IMR-90 (cell line): Measurements from ENCODE around the gene PRKCA. TPM values are rescaled to one million over a fixed set of nuclear protein-coding genes. Genes with fewer than 3 reads are reported as not detected.
A peak's percentile ranks its signal among the peaks of the same experiment; 100 is the strongest.

Experiments
- ATAC-seq: fragments of 200-7000 bp; cut with Tn5 transposase; 2 replicates; pipeline ENCODE4 v1.9.1; 2020; ENCODE audit warnings: low read depth, mild to moderate bottlenecking, moderate library complexity
- BruUV-seq: library from RNA; stranded (reverse); fragments of 400-500 nt; replicated peaks from 2 replicates; lab custom pipeline; 2021; lab: Mats Ljungman, UMichigan
- CTCF ChIA-PET: fragments of 300-600 bp; formaldehyde crosslinking; extraction: SDS; loops from one replicate; lab custom pipeline; 2021; ENCODE audit warnings: antibody characterized with exemption; lab: Yijun Ruan, JAX
- POLR2A ChIA-PET: fragments of 300-600 bp; sonication (Branson Sonifier 250); formaldehyde crosslinking; loops from one replicate; lab custom pipeline; 2022; ENCODE audit warnings: antibody characterized with exemption; ENCODE audit not compliant: unreplicated experiment; lab: Charles Lee
- DNase-seq: peaks from one replicate; pipeline ENCODE4 v3.0.0; 2013
- H2AFZ ChIP-seq: replicated peaks from 2 replicates; pipeline ENCODE3; 2013; ENCODE audit warnings: low read length, mild to moderate bottlenecking; ENCODE audit not compliant: poor library complexity
- H2AK5ac ChIP-seq: 2 replicates; pipeline ENCODE4 v1.6.1; 2013; ENCODE audit warnings: low read depth, low read length, inconsistent platforms
- H2AK9ac ChIP-seq: replicated peaks from 2 replicates; pipeline ENCODE3; 2013; ENCODE audit warnings: mild to moderate bottlenecking, low read depth, low read length, moderate library complexity; ENCODE audit not compliant: poor library complexity
- H2BK120ac ChIP-seq: 2 replicates; pipeline ENCODE4 v1.6.1; 2013; ENCODE audit warnings: low read depth, low read length, inconsistent platforms
- H2BK15ac ChIP-seq: 3 replicates; pipeline ENCODE4 v1.6.1; 2013; ENCODE audit warnings: low read depth, low read length, inconsistent platforms
- H2BK20ac ChIP-seq: 2 replicates; pipeline ENCODE4 v1.6.1; 2013; ENCODE audit warnings: low read depth, mild to moderate bottlenecking, inconsistent platforms, low read length, moderate library complexity
- H2BK5ac ChIP-seq: 2 replicates; pipeline ENCODE4 v1.6.1; 2013; ENCODE audit warnings: mild to moderate bottlenecking, low read depth, low read length, inconsistent platforms; ENCODE audit not compliant: poor library complexity, severe bottlenecking
- H3K14ac ChIP-seq: replicated peaks from 2 replicates; pipeline ENCODE4 v1.6.1; 2013; ENCODE audit warnings: low read depth, low read length, inconsistent platforms
- H3K18ac ChIP-seq: 2 replicates; pipeline ENCODE4 v1.6.1; 2013; ENCODE audit warnings: low read depth, low read length, control low read depth
- H3K23ac ChIP-seq: 2 replicates; pipeline ENCODE4 v1.6.1; 2013; ENCODE audit warnings: low read depth, low read length, inconsistent platforms
- H3K27ac ChIP-seq: 2 replicates; pipeline ENCODE4 v1.5.1; 2013; ENCODE audit warnings: mild to moderate bottlenecking, control low read depth, low read length; ENCODE audit not compliant: insufficient read depth
- H3K27me3 ChIP-seq: 2 replicates; pipeline ENCODE4 v1.6.1; 2013; ENCODE audit warnings: low read length; ENCODE audit not compliant: control insufficient read depth, insufficient read depth
- H3K36me3 ChIP-seq: 2 replicates; pipeline ENCODE4 v1.6.1; 2013; ENCODE audit warnings: low read length, mixed read lengths; ENCODE audit not compliant: control insufficient read depth, insufficient read depth
- H3K4ac ChIP-seq: 2 replicates; pipeline ENCODE4 v1.6.1; 2013; ENCODE audit warnings: low read depth, low read length, inconsistent platforms
- H3K4me1 ChIP-seq: 2 replicates; pipeline ENCODE4 v1.6.1; 2013; ENCODE audit warnings: low read length, mixed read lengths; ENCODE audit not compliant: control insufficient read depth, insufficient read depth
- H3K4me2 ChIP-seq: 2 replicates; pipeline ENCODE4 v1.6.1; 2013; ENCODE audit warnings: low read depth, mild to moderate bottlenecking, control low read depth, low read length, moderate library complexity
- H3K4me3 ChIP-seq: 2 replicates; pipeline ENCODE4 v1.5.1; 2013; ENCODE audit warnings: low read depth, mild to moderate bottlenecking, control low read depth, low read length, moderate library complexity; ENCODE audit not compliant: insufficient read depth
- H3K56ac ChIP-seq: 2 replicates; pipeline ENCODE4 v1.6.1; 2013; ENCODE audit warnings: low read length, inconsistent platforms; ENCODE audit not compliant: insufficient read depth; ENCODE audit errors: extremely low read depth
- H3K79me1 ChIP-seq, 2 experiments: 2 replicates each; pipeline ENCODE4 v1.6.1; 2013; ENCODE audit warnings: low read length in 2 of 2, inconsistent platforms in 1 of 2, low read depth in 1 of 2
- H3K9ac ChIP-seq: 2 replicates; pipeline ENCODE4 v1.6.1; 2013; ENCODE audit warnings: low read depth, low read length, control low read depth
- H3K9me1 ChIP-seq: 2 replicates; pipeline ENCODE4 v1.6.1; 2013; ENCODE audit warnings: low read length, inconsistent platforms; ENCODE audit not compliant: insufficient read depth
- H3K9me3 ChIP-seq: 2 replicates; pipeline ENCODE4 v1.6.1; 2013; ENCODE audit warnings: low read length; ENCODE audit not compliant: control insufficient read depth, insufficient read depth
- H4K20me1 ChIP-seq: 2 replicates; pipeline ENCODE4 v1.6.1; 2013; ENCODE audit warnings: low read length, inconsistent platforms; ENCODE audit not compliant: insufficient read depth
- H4K5ac ChIP-seq: 2 replicates; pipeline ENCODE4 v1.6.1; 2013; ENCODE audit warnings: mild to moderate bottlenecking, low read depth, low read length, control low read depth
- H4K8ac ChIP-seq, 2 experiments: 2 replicates each; pipeline ENCODE4 v1.6.1; 2013; ENCODE audit warnings: low read depth in 2 of 2, low read length in 2 of 2, control low read depth in 1 of 2, inconsistent platforms in 1 of 2
- H4K91ac ChIP-seq: 2 replicates; pipeline ENCODE4 v1.6.1; 2013; ENCODE audit warnings: low read depth, low read length, inconsistent platforms; ENCODE audit not compliant: insufficient read depth
- BHLHE40 ChIP-seq: fragments of 150-350 bp; IDR thresholded peaks from 2 replicates; pipeline ENCODE4 v1.6.1; 2016; ENCODE audit warnings: mild to moderate bottlenecking, low read depth, low read length
- CEBPB ChIP-seq: IDR thresholded peaks from 2 replicates; pipeline ENCODE4 v1.6.1; 2012; ENCODE audit warnings: low read depth, low read length, improper control_type of control experiment
- FOS ChIP-seq: fragments of 150-350 bp; IDR thresholded peaks from 2 replicates; pipeline ENCODE4 v1.6.1; 2016; ENCODE audit warnings: low read depth, low read length
- MXI1 ChIP-seq: IDR thresholded peaks from 2 replicates; pipeline ENCODE4 v1.6.1; 2012; ENCODE audit warnings: low read depth, mild to moderate bottlenecking, low read length, moderate library complexity, borderline replicate concordance
- RCOR1 ChIP-seq: IDR thresholded peaks from 2 replicates; pipeline ENCODE4 v1.6.1; 2012; ENCODE audit warnings: mild to moderate bottlenecking, low read length, improper control_type of control experiment; ENCODE audit not compliant: insufficient replicate concordance
- SMC3 ChIP-seq: fragments of 150-350 bp; IDR thresholded peaks from 2 replicates; pipeline ENCODE4 v1.6.1; 2016; ENCODE audit warnings: low read depth, mild to moderate bottlenecking, antibody characterized with exemption, low read length, moderate library complexity
- USF2 ChIP-seq: fragments of 150-350 bp; IDR thresholded peaks from 2 replicates; pipeline ENCODE4 v1.6.1; 2017; ENCODE audit warnings: mild to moderate bottlenecking, antibody characterized with exemption, low read length, low read depth
- WGBS, 2 experiments: methylation state at CpG; one replicate each; pipeline versions ENCODE4 v1.1.5 to v1.1.7; 2013; ENCODE audit warnings: missing lambda C conversion rate in 2 of 2; ENCODE audit not compliant: insufficient read length in 1 of 2; ENCODE audit errors: extremely low coverage in 2 of 2; 5-methylcytosine and 5-hydroxymethylcytosine counted together
- dilution Hi-C: fragments of 300-500 bp; cut with HindIII; formaldehyde crosslinking; loops from one replicate; pipeline ENCODE4 v1.14.3; 2018; ENCODE audit warnings: low sequenced_read_pairs; ENCODE audit not compliant: unreplicated experiment
- in situ Hi-C: fragments of 300-500 bp; cut with MboI; formaldehyde crosslinking; loops from 3 replicates; pipeline ENCODE4 v1.14.3; 2019; ENCODE audit warnings: low sequenced_read_pairs, inconsistent platforms, mixed read lengths
- intact Hi-C: fragments of 100-400 bp; cut with micrococcal nuclease; formaldehyde crosslinking; loops from 2 replicates; pipeline ENCODE4 v1.10.0; 2022
- polyA plus RNA-seq, 3 experiments: library from polyadenylated mRNA; depleted of rRNA; stranded (reverse); fragments of >200 nt; gene quantifications; 2 replicates each; pipeline ENCODE4 v1.2.3, GENCODE V29; 2012; ENCODE audit warnings: low replicate concordance in 1 of 3
- total RNA-seq: library from RNA; depleted of rRNA; stranded (reverse); fragments of >200 nt; gene quantifications from 2 replicates; pipeline ENCODE4 v1.2.3, GENCODE V29; 2012

The PRKCA gene
- total and polyA plus RNA-seq, 2 of the 4 experiments (the other 2 are of a cell fraction), result 31.0 to 46.0 TPM

- Histone ChIP-seq H2BK15ac (peak overlapping the region; percentile 75; the same call in 2 of the 3 replicates), H3K4me1 (peaks cover 27% of the 10 kb centered on the region), H3K4me2 (peak overlapping the region; percentile 17; the same call in 1 of the 2 replicates), H3K23ac (peak overlapping the region; percentile 96), H3K27ac (peak overlapping the region; percentile 96), H3K4ac (peak overlapping the region; percentile 92), H2BK120ac (peak overlapping the region; percentile 96), H2AK9ac (peak overlapping the region; percentile 28), H3K9ac (peak overlapping the region; percentile 52; the same call in 1 of the 2 replicates), H3K9me3 (peaks cover 2% of the 10 kb centered on the region; the same call in 1 of the 2 replicates), H3K14ac (peak overlapping the region; percentile 81), H3K56ac (peak overlapping the region; percentile 76), H4K8ac (peak overlapping the region; percentile 68 to 90), H3K79me1 (peaks cover 52 to 73% of the 10 kb centered on the region in 2 experiments), H2AK5ac (peak overlapping the region; percentile 91), H4K5ac (peak overlapping the region; percentile 87), H4K91ac (peak overlapping the region; percentile 98), H3K18ac (peak overlapping the region; percentile 98), H2BK5ac (peak overlapping the region; percentile 79), H2BK20ac (peak overlapping the region; percentile 98), H2AFZ (no peak overlapping the region), H3K27me3 (no peaks in the 10 kb centered on the region), H4K20me1 (no peaks in the 10 kb centered on the region), H3K36me3 (no peaks in the 10 kb centered on the region), H3K4me3 (no peak overlapping the region), H3K9me1 (peaks cover 34% of the 10 kb centered on the region)
- ATAC-seq (peak; percentile 84), DNase-seq (peak; percentile 90)
- WGBS, 2 experiments, result no CpG with 5 or more reads among the region's 5 CpGs
- ChIA-PET CTCF (no interaction called here), POLR2A (no interaction called here)
- dilution Hi-C loops, result no loop called here
- peak; percentile 14; the same call in 1 of the 2 replicates for TF ChIP-seq BHLHE40
- 0 out of 2 replicates have a peak, but pooled peaks have one; percentile 7 for TF ChIP-seq SMC3
- no peak for TF ChIP-seq MXI1
- peak; percentile 63; the same call in 1 of the 2 replicates for TF ChIP-seq FOS
- TF ChIP-seq RCOR1, result no peak
- TF ChIP-seq CEBPB, result peak; percentile 7; the same call in 1 of the 2 replicates
- TF ChIP-seq USF2, result no peak
- no TSS peak for BruUV-seq
- intact Hi-C loops, result no loop called here
- in situ Hi-C loops, result no loop called here
Measured at GRCh38 chr17:66549731-66550207, 247.4 kb downstream of the PRKCA start.
